ENCODE measurements around the gene DGCR8.

The DGCR8 gene

GRCh38 chr22:20052309-20053259 is 27.5 kb upstream of the DGCR8 start:
- DNase-seq (ENCODE audit: low read depth in 3 of 3), result no peak

- DNase-seq (ENCODE audit: low read depth in 3 of 3), result no peak
Measured at GRCh38 chr22:20053407-20054033, 26.5 kb upstream of the DGCR8 start.

- DNase-seq (ENCODE audit: low read depth in 3 of 3), result no peak
Measured at GRCh38 chr22:20054034-20054427, 26.0 kb upstream of the DGCR8 start.

GRCh38 chr22:20054485-20054884 is 25.6 kb upstream of the DGCR8 start:
- DNase-seq (ENCODE audit: low read depth in 3 of 3), result no peak

- DNase-seq (ENCODE audit: low read depth in 3 of 3), result no peak
Measured at GRCh38 chr22:20055144-20055543, 24.9 kb upstream of the DGCR8 start.

- DNase-seq (ENCODE audit: low read depth in 3 of 3), result no peak
Measured at GRCh38 chr22:20055654-20056053, 24.4 kb upstream of the DGCR8 start.

- DNase-seq (ENCODE audit: low read depth in 3 of 3), result no peak
Measured at GRCh38 chr22:20056161-20056560, 23.9 kb upstream of the DGCR8 start.

GRCh38 chr22:20056696-20057386 is 23.2 kb upstream of the DGCR8 start:
- no peak for DNase-seq (ENCODE audit: low read depth in 3 of 3)

GRCh38 chr22:20057596-20058268 is 22.3 kb upstream of the DGCR8 start:
- DNase-seq (ENCODE audit: low read depth in 3 of 3), result no peak

- DNase-seq (ENCODE audit: low read depth in 3 of 3), result no peak
Measured at GRCh38 chr22:20058989-20059770, 20.9 kb upstream of the DGCR8 start.

- no peak for DNase-seq (ENCODE audit: low read depth in 3 of 3)
Measured at GRCh38 chr22:20060700-20061480, 19.2 kb upstream of the DGCR8 start.

- DNase-seq (ENCODE audit: low read depth in 3 of 3), result no peak
Measured at GRCh38 chr22:20061481-20061861, 18.6 kb upstream of the DGCR8 start.

- DNase-seq (ENCODE audit: low read depth in 3 of 3), result no peak
Measured at GRCh38 chr22:20062043-20062765, 17.8 kb upstream of the DGCR8 start.

- no peak for DNase-seq (ENCODE audit: low read depth in 3 of 3)
Measured at GRCh38 chr22:20062766-20063083, 17.3 kb upstream of the DGCR8 start.

- DNase-seq (ENCODE audit: low read depth in 3 of 3), result no peak
Measured at GRCh38 chr22:20063271-20064139, 16.5 kb upstream of the DGCR8 start.

- DNase-seq (ENCODE audit: low read depth in 3 of 3), result no peak
Measured at GRCh38 chr22:20064140-20064480, 15.9 kb upstream of the DGCR8 start.

- no peak for DNase-seq (ENCODE audit: low read depth in 3 of 3)
Measured at GRCh38 chr22:20064545-20065262, 15.3 kb upstream of the DGCR8 start.

- no peak for DNase-seq (ENCODE audit: low read depth in 3 of 3)
Measured at GRCh38 chr22:20065896-20066616, 14.0 kb upstream of the DGCR8 start.
